ENCODE measurements around the gene FABP3.
A peak's percentile ranks its signal among the peaks of the same experiment; 100 is the strongest.
"Not testable (repeated sequence)": the region's sequence is repeated elsewhere in the genome, so short reads cannot be mapped to it uniquely, and the experiment has no call there.

FABP3 gene

DNA sequence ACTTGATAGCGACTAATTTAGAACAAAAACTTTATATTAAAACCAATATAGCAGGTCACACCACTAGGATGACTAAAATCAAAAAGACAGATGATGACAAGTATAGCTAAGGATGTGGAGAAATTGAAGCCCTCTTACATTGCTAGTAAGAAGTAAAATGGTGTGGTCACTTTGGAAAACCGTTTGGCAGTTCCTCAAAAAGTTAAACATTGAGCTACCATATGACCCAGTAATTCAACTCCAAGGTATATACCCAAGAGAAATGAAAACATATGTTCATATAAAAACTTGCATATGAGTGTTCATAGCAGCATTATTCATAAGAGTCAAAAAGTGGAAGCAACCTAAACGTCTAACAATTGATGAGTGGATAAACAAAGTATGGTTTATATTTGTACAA is 27.1 kb upstream of the FABP3 start:
- DNase-seq = no peak

DNA sequence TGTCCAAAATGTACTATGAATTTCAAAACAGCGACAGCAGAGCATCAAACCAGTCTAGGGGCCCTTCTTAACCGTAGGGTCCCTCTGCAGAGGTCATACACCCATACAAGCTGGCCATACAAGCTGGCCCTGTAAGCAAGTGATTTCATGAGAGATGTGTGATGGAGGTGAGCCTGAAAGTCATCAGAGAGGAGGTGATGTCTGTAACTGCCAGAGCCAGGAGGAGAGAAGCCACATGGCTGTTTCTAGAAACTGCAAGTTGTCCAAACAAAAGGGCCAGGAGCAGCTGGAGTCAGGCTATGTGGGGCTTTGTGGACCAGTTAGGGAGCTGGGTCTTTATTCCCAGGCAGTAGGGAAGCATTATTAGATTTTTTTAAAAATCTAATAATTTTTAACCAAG is 25.4 kb upstream of the FABP3 start:
- DNase-seq = no peak

DNA sequence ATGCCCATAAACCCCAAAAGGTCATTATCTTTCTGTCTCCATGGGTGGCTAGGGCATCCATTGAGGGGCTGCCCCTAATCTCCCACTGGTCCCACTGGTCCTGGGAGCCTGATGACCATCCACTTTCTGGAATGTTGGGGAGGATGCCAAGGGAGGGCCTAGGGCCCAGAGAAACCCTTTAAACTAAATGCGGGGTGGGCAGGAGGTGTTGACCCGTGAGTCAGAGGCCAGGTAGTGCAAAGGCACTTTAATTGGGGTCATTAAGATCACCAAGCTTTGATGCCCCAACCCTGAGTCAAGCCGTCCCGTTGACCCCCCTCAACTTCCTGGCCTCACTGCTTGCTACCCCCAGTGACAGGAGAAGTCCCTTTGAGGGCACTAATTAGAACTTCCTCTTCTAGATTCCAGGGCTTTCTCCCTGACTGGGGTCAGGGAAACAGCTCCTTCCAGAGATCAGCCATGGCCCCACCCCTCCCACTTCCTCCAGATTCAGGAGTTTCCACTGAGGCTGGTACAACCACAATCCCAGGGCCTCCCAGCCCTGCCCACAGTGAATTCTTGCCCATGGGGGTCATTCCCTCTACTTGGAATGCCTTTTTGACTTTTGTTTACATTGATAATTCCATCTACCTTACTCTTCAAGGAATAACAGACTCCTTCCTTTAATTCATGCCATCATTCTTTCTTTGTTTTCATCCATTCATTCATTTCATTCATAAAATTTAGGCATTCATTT is 24.7 kb upstream of the FABP3 start:
- DNase-seq = no peak

DNA sequence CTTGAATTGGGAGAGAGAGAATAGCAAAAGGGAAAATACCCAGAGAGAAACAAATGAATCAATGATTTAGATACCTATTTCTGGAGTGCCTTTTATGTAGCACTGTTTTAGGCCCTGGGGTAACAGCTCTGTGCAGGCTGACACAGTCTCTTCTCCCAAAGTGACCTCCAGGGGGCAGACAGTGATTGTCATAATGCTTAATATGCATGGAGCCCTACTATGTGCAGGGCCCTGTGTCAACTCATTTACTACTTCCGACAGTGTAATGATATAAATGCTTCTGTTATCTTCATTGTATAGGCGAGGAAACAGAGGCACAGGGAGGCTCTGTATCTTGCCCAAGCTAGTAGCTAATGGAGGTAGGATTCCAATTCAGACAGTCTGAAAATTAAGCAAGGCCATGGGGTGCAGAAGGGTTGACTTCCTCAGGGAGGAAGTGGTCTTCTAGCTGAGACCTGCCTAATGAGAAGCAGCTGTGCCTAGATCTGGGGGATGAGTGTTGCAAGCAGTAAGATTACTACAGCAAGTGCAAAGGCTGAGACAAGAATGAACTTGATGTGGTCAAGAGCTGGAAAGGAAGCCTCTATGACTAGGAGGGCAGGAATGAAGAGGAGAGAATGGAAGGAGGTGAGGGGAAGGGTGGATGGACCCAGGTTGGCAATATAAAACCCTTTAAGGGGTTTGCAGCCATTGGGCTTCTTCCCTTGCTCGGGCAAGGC is 23.9 kb upstream of the FABP3 start:
- no peak for DNase-seq

DNA sequence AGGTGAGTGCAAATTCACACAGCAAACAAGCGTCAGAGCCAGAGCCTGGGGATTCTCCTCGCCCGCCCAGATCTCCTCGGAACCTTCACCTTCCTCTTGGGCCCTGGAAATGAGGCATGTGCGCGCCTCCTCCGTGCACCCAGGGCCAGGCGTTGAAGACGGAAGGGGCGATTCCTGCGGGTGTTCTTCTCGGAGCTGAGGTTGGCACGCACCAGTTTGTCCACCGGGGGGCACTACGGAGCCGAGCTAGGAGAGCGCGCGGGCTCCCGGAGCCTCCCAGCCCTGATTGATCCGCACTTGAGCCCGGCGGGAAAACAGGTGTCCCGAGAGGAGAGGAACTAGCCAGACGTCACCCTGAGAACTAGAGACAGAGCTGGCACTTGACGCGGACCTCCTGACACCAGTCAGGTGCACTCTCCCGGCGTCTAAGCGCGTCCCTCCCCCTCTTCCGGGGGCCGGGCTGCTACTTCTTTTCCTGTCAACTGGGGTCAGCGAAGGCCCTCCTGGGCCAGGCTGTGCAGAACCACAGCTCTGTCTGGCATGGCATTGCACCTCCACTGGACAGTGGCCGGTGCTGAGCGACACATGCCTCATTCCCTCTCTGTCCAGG is 21.8 kb upstream of the FABP3 start:
- peak in 50 of 51 donors; percentile 9 to 85 (median 63) for DNase-seq

DNA sequence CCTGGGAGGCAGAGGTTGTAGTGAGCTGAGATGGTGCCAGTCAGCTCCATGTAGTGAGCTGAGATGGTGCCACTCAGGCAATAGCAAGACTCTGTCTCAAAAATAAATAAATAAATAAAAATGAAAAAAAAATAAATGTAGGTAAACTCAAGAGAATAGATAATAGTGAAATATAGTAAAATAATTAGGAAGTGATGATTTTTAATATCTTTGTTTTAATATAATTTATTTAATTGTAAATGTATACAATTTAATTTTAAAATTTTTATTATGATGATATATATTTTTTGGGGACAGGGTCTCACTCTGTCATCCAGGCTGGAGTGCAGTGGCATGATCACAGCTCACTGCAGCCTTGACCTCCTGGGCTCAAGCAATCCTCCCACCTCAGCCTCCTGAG is 20.6 kb upstream of the FABP3 start:
- no peak for DNase-seq

DNA sequence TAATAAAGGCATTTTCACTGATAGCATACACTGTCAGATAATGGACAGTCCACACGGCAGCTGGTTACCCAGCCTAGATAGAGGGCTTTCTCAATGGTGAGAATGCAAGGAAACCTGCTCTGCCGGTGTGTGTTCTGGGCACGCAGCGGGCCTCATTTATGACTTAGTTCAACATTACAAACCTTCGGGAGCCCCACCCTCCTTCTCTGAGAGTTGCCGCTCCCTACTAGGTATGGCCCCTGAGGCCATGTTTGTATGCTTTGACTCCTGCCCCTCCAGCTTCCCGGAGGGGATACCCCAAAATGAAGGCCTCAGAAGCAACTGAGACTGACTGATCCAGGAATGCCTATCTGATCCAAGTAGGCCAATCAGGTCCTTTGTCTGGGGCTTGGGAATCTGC is 17.2 kb upstream of the FABP3 start:
- DNase-seq = no peak

DNA sequence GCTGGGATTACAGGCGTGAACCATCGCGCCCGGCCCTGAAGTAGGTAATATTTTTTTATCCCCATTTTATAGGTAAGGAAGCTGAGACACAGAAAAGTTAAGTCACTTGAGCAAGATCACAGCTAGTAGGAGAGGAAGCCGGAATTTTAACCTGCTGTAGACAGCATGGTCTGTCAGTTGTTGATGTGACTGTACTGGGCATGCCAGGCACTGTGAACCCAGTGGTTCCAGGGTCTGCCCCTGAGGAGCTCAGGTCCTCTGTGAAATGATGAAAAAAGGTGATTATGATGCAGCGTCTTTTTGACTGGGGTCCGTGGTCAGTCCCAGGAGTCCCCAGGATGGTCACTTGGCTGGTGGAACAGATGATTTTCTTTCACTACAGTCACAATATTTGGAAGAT is 16.7 kb upstream of the FABP3 start:
- no peak for DNase-seq

DNA sequence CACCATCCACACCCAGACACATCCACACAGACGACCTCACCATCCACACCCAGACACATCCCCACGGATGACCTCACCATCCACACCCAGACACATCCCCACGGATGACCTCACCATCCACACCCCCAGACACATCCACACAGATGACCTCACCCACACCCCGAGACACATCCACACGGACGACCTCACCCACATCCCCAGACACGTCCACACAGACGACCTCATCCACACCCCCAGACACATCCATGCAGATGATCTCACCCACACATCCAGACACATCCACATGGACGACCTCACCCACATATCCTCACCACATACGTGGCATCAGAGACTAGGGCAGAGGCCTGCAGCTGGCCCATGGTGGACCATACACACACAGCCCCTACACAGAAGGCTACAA is 14.7 kb upstream of the FABP3 start:
- no peak for DNase-seq

DNA sequence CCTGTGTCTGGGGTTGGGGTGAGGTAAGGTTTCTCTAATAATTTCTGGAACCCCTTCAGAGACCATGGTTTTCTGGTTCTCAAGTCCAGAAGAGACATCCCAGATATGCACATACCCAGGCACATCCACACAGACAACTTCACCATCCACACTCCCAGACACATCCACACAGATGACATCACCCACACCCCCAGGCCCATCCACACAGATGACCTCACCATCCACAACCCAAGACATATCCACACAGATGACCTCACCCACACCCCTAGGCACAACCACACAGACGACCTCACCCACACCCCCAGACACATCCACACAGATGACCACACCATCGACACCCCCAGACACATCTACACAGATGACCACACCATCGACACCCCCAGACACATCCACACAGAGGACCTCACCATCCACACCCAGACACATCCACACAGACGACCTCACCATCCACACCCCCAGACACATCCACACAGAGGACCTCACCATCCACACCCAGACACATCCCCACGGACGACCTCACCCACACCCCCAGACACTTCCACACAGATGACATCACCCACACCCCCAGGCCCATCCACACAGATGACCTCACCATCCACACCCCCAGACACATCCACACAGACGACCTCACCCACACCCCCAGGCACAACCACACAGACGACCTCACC is 13.8 kb upstream of the FABP3 start:
- DNase-seq = not testable (repeated sequence)

DNA sequence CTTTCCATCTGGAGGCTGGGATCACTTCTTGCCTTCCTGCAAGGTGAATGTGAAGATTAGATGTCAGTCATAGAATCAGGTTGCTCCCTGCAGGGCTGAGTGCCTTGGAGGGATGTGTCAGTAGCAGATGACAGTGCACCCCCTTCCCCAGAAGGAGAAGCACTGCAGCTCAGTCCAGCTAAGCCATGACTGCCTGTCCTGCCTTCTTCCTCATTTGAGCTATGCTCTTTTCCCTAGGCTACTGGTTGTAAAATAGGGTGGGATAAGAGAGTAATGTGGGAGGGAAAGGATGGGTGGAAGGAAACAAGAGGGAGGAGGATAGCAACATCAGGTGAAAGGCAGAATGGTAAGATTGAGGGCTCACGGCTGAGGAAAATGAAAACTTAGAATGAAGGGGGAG is 11.1 kb upstream of the FABP3 start:
- DNase-seq = no peak

DNA sequence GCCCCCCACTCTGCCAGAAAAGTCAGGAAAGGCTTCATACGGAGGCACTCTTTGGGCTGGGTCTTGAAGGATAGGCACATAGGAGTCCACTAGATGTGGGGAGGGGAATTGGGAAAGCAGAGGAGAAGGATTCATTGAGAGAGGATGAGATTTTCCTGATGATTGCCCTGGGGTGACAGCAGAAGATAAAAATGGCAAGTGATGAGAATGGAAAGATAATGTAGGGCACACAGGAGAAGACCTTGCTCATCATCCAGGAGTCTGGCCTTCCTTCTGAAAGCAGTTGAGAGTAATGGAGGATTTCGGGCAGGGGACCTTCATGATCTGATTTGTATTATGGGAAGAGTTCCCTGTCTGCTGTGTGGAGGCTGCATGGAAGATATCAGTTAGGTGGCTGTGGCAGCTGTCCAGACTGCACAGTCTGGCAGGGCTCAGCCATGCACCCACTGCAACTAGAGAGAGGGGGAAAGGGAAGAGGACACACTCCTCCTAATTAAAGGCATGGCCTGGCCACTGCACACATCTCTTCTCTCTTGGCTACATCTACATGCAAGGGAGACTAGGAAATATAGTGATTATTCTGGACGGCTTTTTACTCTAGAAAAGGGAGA is 9.6 kb upstream of the FABP3 start:
- DNase-seq = peak in 1 of 51 donors; percentile 27

DNA sequence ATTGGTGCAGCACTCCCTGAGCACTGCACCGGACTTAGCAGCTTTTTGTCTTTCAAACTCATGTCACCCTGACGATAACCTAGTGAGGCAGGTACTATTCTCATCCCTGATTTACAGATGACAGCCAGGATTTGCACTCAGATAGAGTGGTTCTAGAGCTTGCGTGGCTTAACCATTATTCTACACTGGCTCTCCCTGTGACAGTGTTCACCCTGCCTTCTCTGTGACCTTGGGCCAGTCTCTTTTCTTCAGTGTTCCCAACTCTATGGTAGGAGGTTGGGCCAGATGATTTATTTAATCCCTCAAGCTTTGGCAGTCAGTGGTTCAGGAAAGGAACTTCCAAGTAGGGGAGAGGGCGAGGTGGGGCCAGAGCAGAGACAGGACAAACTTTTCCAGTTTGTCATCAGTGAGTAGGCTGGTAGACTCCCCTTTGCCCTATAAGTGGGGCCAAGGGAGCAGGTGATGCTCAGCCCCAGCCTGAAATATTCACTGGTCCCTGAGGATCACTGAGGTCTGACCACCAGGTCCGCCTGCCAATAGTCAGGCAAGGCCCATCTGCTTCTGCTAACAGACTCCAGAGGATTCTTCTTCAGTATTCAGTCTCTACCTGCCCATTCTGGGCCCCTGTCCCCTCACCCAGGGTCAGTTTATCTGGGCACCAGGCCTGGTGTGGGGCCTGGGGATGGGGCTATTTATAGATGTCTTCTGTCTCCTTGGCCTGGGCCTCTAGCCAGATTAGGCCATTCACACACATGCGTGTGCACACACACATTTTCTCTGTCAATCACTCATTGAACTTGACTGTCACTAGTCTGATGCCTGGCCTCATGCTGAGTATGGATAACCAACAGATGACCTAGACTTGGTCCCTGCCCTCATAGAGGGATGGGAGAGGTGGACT is 8.8 kb upstream of the FABP3 start:
- DNase-seq = peak in 8 of 51 donors; percentile 13 to 34 (median 22)

DNA sequence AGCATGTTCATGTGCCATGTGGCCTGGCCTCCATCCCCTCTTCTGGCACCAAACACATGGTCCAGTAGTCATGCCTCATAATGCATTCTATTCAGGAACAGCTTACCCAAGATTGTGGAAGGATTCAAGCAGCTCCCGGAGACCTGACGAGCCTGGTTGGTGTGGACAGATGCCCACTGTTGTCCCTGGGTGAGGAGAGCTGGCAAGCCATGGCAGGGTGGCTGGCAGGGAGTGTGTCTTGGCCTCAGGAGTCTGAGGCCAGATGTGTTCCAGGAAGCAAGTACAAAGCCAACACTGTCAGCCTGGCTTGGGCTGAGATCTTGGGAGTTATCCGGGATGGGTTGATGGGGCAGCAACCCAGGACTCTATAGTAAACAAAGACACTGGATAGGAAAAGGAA is 7.3 kb upstream of the FABP3 start:
- DNase-seq = peak in 29 of 51 donors; percentile 14 to 73 (median 48)

DNA sequence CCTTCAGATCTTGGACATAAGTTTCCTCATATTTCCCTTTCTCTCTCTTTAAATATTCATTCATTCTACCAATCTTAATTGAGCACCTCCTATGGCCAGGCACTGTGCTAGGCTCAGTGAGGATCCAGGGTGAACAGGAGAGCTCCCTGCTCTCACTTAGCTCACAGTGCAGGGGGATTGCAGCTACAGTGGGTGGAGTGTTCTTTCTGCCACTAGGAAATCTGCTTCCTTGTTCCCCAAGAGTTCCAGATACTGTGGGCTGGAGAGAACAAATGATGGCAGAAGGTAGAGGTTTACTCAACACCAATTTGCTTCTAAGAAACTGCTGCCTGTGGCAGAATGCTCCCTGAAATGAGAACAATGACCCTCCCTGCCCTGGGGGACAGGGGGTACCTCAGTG is 5.1 kb upstream of the FABP3 start:
- no peak for DNase-seq

DNA sequence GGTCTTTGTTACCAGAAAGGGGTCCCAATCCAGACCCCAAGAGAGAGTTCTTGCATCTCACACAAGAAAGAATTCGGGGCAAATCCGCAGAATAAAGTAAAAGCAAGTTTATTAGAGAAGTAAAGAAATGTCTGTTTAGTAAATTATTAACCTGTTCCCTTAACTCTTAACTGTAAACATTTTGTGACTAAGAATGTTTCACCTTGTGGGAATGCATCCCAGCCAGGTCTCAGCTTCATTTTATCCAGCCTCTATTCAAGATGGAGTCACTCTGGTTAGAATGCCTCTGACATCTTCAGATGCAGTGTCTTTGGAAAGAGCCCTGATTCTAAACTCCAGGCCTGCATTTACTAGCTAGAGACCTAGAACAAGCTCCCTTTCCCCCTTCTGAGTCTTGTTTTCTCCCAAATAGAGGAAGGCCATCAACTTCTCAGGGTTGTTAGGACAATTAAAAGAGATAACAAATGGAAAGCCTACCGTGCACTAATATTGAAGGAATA is 4.5 kb upstream of the FABP3 start:
- DNase-seq = no peak

DNA sequence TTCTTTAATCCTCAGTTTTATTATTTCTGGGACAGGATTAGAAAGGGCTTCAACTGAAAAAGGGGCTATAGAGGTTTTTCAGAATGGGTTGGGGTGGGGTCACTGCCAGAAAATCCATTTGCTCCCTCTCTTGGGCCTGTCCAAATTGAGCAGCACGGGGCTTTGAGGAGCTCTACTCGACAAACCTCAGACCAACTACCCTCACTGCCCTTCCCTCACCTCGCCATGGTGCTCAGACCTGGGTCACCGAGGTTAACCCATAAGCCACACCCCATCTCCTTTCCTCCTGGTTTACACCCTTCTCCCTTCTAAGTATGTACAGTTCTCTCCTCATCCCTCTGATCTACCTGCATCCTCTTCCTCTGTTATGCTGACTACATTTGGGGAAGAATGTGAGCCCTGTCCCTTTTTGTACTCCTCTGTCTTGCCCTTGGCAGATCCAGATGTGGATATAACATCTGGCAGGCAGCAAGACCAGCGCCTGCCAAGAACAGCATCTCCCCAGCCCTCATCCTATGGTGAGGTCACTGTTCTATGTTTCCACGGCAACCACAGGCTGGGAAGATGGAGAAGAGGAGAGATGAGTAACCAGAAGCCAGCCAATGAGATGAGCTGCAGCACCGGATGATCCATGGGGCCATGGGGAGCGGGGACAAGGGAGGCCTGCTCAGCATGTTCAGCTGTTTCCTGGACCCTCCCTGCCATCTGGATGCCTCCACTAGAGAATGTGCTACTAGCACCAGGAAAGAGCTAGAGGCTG is 3.7 kb upstream of the FABP3 start:
- peak in 46 of 51 donors; percentile 16 to 92 (median 74) for DNase-seq

DNA sequence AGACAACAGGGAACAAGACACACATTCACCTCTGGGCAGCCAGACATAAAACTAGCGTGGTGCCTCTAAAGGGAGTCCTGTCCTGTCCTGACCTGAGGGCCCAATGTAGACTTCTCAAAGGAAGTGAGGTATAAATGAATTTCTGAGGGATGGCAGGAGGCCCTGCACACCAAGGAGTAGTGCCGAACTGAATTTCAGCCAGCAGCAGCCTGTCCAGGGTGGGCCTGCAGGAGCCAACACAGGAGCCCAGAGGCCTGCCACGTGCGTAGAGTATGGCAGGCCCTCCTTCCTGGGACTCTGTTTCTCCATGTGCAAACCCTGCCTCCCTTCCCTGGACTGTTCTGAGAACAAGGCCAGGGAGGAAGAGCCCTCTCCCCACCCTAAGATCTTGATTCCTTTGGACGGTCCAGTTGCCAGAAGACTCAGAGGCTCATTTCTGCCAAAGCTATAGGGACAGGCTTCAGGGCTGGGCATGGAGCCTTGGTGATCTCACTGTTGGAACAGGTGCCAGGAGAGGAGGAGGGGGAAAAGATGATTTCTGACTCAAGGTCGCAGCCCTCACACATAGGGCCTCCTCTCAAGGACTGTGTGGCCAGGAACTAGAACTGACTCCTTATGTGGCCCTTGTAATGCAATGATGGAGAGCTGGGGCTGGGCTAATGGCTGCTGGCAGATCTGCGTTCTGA is 1.8 kb upstream of the FABP3 start:
- DNase-seq = peak in 3 of 51 donors; percentile 20 to 29 (median 27)

DNA sequence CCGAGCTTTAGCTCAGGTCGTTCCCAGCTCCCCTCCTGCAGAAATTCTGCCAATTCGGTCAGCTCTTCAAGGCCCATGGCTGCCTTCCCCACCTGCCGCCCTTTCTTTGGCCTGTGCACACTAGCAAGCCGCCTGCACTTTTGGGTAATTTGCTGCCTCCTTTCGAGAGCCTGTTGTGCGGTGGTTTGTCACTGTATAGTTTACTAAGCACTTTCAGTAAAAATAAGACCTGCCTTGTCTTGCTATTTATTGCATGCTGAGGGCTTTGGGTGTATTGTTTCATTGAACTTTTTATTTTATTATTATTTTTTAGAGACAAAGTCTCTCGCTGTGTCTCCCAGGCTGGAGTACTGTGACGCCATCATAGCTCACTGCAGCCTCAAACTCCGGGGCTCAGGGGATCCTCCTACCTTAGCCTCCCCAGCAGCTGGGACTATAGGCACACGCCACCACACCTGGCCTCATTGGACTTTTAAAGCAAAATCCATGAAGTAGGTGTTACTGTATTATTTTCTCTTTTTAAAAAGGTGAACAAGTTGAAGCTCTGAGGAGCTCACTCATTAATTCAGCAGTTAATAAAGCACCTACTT is 1.1 kb upstream of the FABP3 start:
- DNase-seq = peak in 1 of 51 donors; percentile 82
